Heart left ventricle (tissue), 13 donors: ENCODE results near the gene WFDC8.
"Not testable (repeated sequence)": the region's sequence is repeated elsewhere in the genome, so short reads cannot be mapped to it uniquely, and the experiment has no call there.

Experiments
- CTCF ChIP-seq, 12 donors: fragments of 200-600 bp; sonication (generic) in 4 of 12; IDR thresholded peaks; one replicate each; pipeline versions ENCODE4 v1.5.0 to v1.8.0; 2018 to 2022; ENCODE audit warnings: antibody characterized with exemption in 12 of 12, mild to moderate bottlenecking in 5 of 12
- POLR2A ChIP-seq, 2 donors: fragments of 450-650 bp; IDR thresholded peaks; one replicate each; pipeline ENCODE4 v1.6.1; 2017; ENCODE audit warnings: antibody characterized with exemption in 2 of 2, mild to moderate bottlenecking in 2 of 2, moderate library complexity in 2 of 2
- donor health status: ischemic (EF 13 %, LVEDD 7.1; RV severe dilation, severe dysfunction).
- donor health status: DM: no; HTN: yes; CAD: no.
- donor health status: DM: no; HTN: no; CAD: no.
- donor health status: ischemic (EF 25% LVEDD 6.9; RV normal size, moderate dysfunction).
- donor health status: ischemic (EF 25% LVEDD 5.7; RV mildly dilated, moderate dysfunction).
- donor health status: ischemic (EF 35%, LVEDD 5.7; RV mildly dilated, moderate dysfunction).
- donor health status: nonischemic (EF 11% LVEDD 7.7; RV severe dilation, severe dysfunction).
- donor health status: DM: yes; HTN: yes; CAD: no.
- donor health status: PGD.
- donor health status: ischemic (EF 29% LVEDD 5.4; RV normal size, mild dysfunction).
- donor health status: nonischemic (EF 23%, LVEDD 6.1; RV moderate dilation, normal function).

- not testable (repeated sequence) for TF ChIP-seq CTCF, POLR2A (IDR thresholded peaks at IDR 0.05)
Measured at GRCh38 chr20:45585986-45586385, 6.9 kb upstream of the WFDC8 start.
